ENCODE measurements around the gene GEMIN4.
"Not testable (repeated sequence)": the region's sequence is repeated elsewhere in the genome, so short reads cannot be mapped to it uniquely, and the experiment has no call there.

Gene GEMIN4

DNA sequence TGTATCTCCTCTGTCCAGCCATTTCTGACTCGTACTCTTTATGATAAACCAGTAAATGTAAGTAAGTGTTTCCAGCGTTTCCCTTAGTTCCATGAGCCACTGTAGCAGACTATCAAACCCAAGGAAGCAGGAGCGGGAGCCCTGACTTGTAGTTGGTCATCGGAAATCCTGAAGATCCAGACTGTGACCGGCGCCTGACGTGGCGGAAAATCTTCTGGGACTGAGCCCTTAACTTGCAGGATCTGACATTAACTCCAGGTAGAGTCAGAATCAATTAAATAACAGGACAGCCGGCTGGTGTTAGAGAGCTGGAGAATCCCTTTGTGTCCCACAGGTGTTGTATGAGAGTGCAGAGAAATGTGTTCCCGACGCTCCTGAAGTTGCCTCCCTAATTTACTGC is 26.0 kb upstream of the GEMIN4 start:
- no peak for DNase-seq (ENCODE audit: low spot score)

DNA sequence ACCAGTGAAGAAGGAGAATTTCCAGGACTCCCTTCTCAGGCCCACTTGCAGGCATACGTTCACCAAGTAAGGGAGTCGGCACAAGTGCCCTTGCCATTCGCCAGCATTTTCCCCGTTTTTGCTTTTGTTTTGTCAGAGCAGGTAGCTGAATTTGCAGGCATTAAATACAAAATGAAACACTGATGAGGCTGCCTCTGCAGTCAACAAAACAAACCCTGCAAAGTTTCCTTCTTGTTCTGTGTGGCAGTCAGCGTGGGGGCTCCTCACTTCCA is 22.2 kb upstream of the GEMIN4 start:
- DNase-seq (ENCODE audit: low spot score), result no peak

DNA sequence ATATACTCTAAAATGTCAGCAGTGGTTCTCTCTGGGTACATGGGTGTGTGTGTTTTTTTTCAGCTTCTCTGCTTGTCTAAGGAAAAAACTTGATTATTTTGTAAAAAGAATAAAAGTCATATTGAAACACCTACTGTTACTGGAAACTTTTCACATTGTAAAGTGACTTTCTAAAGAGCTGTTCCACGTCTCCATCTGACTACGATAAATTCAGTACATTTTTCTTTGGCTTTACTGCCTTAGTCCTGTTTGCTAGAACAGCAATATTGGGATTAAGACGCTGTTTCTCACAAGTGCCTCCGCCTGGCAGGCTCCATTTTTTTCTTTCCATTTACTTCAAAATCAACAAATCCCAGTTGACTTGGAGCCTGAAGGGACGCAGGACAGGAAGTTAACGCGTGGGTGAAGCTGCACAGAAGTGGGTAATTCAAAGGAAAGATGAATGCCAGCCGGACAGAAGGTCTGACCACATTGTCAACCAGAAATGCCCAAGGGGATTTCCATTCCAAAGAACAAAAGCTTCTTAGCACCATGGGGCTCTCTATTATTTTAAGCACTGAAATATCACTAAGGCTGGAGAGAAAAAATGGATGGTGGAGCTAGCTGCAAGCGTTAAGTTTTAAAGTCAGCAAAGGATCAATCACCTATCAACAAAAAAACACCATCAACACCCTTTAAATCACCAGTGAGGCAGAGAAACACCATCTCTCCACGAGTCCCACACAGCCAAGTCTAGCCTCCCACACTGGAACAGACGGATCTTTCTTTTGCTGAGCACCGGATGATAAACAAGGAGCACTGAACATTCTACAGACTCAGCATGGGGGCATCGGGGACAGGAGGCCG is 21.6 kb upstream of the GEMIN4 start:
- DNase-seq (ENCODE audit: low spot score), result no peak

DNA sequence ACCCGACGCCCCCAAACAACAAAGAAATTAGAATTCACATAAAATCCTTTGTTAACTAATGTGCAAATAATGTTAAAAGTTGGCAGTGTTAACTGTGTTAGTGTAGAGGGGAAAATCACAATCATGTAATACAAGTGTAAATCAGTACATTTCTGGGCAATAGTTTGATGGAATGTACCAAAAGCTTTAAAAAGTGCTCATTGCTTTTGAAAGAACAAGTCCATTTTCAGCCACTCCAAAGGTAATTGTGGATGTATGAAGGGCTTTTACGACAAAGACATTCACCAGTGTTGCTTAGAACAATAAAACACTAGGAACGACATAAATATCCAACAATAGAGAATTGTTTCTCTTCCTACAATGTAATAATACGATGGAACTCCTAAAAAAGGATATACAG is 21.0 kb upstream of the GEMIN4 start:
- DNase-seq (ENCODE audit: low spot score), result no peak

DNA sequence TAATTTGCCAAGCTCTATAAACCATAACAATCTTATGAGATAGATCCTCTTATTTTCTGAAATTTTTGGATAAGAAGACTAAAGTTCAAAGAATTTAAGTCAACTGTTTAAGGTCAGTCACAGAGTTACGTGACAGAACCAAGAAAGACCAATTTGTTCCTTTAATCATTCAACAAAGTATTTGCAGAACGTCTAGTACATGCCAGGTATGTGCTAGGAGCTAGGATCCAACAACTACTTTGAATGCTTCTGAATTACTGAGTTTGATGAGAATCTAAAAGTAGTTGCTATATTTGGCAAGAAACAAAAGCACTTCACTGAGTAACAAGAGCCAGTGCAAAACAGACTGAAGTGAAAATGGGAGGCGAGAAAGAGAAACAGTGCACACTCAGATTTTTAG is 15.0 kb upstream of the GEMIN4 start:
- DNase-seq (ENCODE audit: low spot score), result no peak

DNA sequence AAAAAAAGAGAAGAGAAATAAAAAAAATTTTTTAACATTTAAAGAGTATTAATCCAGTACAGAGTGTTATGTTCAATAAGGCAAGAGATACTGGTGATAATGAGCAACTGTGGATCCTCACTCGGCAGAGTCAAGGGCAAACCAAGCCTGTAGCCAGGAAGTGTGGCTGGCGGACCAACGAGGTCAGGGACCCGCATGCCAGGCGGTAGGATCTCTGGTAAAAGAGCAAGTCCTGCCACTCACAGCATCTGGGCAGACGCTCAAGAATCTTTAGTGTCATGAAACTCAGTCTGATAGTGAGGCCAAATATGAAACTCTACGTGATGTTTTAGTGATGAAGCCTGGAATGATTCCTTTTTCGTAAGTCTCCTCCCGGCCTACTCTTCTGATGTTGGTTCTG is 8.3 kb upstream of the GEMIN4 start:
- DNase-seq (ENCODE audit: low spot score), result no peak

DNA sequence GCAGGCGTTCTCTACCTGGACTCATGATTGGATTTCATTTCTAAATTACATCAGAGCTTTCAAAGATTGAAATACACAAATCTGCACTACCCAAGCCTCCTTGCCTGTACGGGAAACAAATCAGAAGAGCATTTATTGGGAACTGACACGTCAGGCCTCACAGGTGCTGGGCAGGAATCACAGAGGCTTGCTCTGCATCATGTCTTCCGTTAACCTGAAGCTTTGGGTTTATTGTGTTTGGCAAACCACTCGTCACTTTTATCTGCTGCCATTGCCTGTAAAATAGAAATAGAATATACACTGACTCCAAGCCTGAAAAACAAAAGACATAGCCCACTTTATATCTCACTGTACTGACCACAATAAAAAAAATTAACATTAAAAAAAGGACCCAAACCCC is 7.9 kb upstream of the GEMIN4 start:
- DNase-seq (ENCODE audit: low spot score), result no peak

DNA sequence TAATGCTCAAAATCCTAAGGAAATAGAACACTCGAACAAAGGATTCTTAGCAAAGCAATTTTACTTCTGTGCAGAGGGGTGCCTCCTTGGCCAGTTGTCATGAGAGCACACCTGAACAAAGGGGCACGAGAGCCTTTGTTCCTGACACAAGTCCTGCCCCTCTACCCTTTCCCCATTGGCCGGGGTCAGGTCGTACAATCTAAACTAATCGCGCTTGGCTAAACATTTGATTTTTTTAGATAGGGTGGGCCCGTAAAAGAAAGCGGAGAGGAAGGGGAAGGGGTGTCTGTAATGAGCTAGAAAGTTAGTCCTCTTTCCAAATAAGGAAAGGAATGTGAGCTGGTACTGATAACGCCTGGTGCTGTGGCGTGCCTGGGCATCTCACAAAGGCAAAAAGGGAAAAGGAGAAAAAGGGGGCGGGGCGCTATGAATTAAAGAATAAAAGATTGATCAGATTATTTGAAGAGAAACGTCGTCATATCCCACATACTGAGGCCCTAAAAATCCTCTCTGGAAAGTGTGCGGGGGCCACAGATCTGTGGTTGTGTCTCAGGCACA is 4.0 kb upstream of the GEMIN4 start:
- DNase-seq (ENCODE audit: low spot score), result not testable (repeated sequence)

DNA sequence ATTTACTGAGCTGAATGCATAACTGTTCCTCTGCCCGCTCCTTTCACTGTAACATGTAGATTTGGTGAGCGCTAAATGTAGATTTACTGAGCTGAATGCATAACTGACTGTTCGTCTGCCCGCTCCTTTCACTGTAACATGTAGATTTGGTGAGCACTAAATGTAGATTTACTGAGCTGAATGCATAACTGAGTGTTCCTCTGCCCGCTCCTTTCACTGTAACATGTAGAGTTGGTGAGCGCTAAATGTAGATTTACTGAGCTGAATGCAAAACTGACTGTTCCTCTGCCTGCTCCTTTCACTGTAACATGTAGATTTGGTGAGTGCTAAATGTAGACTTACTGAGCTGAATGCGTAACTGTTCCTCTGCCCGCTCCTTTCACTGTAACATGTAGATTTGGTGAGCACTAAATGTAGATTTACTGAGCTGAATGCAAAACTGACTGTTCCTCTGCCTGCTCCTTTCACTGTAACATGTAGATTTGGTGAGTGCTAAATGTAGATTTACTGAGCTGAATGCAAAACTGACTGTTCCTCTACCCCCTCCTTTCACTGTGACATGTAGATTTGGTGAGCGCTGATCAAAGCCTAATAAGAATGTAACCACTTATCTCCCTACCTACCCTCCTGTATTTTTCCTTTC is 3.4 kb upstream of the GEMIN4 start:
- DNase-seq (ENCODE audit: low spot score), result not testable (repeated sequence)

DNA sequence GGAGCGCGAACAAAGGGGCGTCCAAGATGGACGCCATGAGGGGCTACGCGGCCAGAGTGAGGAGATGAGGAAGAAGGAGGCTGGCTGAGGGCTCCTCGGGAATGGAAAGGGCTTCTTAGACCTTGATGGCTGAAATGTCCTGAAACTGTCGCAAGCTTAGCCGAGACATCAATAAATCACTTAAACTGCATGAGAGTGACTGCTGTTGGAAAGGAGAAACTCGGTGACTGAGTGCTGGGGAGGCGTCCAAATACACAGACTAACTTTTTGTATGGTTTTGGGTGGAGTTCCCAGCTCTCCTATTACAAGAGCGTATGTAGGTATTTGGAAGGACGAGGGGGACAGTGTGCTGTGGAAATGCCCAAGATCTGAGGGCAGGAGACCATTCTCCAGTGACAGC is 1.4 kb upstream of the GEMIN4 start:
- DNase-seq (ENCODE audit: low spot score), result no peak

DNA sequence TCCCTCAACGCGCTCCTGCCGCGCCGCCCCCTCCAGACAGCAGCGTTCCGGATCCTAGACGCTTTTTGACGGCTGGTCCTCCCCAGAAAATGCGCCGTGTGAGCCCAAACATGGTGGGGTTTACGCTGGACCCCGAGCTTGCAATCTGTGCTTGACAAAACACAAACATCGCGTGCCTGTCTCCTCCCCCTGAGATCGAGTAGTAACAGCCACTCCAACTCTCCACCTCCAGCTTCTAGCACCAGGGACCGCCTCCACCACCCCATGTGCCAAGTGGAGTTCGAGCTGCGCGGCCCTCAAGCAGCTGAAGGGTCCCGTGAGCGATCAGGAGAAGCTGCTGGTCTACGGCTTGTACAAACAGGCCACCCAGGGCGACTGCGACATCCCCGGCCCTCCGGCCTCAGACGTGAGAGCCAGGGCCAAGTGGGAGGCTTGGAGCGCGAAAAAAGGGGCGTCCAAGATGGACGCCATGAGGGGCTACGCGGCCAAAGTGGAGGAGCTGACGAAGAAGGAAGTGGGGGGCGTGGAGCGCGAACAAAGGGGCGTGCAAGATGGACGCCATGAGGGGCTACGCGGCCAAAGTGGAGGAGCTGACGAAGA is 656 bp upstream of the GEMIN4 start:
- DNase-seq (ENCODE audit: low spot score), result peak; percentile 65

DNA sequence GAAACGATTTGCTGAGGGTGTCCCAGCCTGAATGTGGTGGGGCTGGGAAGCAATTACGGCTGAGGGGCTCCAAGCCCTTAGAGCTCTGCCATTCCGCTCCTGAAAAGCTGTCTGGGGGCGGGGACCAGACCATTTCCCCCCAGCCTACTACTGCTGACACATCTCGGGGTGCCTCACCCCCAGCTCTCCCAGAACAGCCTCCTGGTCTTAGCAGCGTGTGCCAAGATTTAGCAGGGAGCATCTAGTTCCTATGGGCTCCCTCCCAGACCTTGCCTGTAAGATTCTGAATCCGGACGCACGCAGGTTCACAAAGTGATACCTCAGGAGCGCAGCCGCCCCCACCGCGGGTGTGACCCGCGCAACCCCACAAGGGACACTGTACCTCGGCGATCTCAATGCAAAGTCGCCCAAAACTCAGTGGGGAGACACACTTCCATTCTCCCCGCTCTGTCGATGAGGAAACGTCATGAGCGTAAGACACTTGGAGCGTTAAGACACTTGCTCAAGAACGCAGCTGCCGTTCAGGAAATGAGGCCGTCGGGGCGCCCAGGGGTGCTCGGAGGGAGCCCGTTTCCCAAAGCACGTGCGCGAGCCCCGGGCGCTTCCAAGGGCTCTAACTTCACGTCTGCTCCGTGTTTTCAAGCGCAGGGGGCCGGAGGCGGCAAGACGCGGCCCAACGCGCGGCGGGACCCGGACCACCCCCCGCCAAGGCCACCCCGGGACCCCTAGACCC is 629 bp downstream of the GEMIN4 start:
- DNase-seq (ENCODE audit: low spot score), result peak; percentile 49

DNA sequence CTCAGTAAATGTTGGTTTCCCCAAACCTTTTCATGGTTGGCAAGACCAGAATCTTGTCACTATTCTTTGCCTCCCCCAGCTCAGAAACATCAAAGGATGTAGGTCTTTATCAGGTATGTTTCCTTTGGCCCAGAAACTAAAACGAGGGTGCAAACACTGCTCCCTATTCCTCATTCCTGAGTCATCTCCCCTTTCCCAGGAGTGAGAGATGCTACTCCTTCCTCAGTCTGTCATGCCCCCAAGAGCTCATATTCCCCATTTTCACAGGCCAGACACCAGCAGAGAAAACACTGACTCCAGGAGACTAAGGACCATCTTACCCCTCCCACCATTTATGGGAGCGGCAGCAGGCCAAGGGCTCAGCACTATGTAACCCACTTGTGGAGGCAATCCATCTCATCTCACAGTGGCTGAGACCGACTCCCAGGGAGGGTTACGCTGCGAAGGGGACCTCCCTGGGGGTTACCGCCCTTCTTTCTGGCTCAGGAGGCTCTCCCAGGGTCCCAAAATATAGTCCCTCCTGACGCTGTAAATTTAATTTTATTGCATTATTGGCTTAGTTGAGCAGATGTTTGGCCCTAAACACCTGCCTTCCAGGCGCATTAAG is 1.5 kb downstream of the GEMIN4 start:
- DNase-seq (ENCODE audit: low spot score), result no peak

DNA sequence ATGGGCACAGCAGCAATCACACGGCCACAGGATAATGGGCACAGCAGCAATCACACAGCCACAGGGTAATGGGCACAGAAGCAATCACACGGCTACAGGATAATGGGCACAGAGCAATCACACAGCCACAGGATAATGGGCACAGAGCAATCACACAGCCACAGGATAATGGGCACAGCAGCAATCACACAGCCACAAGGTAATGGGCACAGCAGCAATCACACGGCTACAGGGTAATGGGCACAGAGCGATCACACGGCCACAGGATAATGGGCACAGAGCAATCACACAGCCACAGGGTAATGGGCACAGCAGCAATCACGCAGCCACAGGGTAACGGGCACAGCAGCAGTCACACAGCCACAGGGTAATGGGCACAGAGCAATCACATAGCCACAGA is 2.7 kb downstream of the GEMIN4 start:
- DNase-seq (ENCODE audit: low spot score), result not testable (repeated sequence)

DNA sequence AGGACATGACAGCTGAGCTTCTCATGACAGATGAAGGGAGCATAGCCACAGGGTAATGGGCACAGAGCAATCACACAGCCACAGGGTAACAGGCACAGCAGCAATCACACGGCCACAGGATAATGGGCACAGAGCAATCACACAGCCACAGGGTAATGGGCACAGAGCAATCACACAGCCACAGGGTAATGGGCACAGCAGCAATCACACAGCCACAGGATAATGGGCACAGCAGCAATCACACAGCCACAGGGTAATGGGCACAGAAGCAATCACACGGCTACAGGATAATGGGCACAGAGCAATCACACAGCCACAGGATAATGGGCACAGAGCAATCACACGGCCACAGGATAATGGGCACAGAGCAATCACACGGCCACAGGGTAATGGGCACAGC is 3.5 kb downstream of the GEMIN4 start:
- not testable (repeated sequence) for DNase-seq (ENCODE audit: low spot score)

DNA sequence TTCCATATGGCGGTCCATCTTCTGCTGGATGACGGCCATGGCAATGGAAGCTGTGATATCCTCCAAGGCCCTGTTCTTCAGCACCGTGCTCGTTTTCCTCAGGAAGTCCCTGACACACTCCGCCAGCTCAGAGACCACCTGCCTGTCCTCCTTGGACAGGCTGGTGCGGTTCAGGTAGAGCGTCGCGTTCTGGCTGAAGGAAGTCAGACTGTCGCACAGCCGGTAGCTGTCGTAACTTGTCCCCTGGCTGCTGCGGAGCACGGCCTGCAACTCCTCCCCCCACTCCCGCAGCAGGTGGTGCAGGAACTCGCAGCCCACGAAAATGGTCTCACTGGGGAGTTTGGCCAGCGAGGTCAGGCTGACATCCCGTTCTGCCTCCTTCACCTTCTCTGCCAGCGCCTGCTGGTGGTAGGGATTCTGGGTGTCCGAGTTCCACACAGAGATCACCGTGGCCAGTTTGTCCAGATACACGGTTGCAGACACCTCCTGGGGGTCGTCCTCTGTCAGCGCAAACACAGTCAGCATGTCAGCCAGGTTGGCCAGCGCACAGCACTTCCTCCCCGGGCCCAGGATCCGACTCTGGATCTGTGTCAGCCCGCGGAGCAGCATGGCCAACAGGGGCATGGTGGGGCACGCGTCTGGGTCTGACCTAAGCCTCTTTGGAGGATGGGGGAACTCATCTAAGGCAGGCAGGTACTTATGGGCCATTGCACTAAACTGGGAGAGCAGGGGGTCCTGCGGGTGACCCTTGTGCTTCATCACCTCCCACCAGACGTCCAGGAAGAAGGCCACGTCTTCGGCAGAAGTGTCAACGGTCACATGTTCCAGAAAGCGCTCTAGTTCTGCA is 5.1 kb downstream of the GEMIN4 start:
- no peak for DNase-seq (ENCODE audit: low spot score)

DNA sequence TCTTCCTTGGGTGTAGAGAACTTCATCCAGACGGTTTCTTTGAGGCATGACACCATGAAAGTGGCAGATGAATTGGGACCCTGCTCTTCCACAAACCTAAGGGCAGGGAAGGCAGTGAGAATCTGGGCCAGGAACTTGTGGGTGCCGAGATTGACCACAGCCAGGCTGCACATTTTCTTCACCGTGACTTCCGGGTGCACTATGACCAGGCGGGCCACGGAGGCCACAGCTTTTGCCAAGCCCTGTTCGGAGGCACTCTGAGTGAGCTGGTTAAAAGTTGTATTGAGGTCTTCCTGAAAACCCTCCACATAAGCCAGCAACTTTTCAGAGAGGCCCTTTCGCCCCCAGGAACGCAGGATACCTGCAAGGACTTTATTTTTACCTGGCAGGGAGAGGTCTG is 5.9 kb downstream of the GEMIN4 start:
- no peak for DNase-seq (ENCODE audit: low spot score)

DNA sequence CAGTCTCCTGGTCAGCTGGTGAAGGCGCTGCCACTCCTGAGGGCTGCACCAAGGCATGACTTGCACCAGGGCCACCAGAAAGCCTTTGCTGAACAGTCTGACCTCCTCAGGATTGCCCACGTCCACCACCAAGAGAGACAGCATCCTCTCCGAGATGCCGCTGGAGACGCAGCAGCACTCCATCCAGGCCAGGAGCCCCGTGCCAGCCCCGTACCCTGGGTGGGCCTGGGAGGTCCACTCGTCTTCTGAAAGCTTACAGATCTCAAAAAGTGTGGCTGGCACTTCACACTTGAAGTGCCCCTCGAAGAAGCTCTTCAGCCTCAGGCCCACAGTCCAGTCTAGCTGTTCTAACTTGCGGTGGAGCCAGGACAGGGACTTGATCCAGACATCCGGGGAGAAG is 6.7 kb downstream of the GEMIN4 start:
- DNase-seq (ENCODE audit: low spot score), result no peak

DNA sequence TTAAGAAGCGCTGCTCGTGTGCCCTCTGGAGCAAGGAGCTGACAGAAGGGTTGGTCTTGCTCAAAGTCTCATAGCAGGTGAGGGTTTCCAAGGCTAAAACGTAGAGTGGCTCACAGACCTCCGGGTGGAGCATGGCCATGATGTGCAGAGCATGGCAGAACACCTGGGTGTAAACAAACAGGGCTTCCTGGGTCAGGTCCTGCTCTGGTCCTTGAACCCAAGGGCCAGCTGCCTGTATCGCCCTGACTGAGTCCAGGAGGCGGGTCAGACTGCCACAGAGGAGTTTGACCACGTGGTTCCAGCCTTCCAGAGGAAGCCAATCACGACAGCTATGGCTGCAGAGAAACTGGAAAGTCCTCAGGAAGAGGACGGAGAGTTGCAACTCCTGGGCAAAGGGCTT is 7.1 kb downstream of the GEMIN4 start:
- no peak for DNase-seq (ENCODE audit: low spot score)

DNA sequence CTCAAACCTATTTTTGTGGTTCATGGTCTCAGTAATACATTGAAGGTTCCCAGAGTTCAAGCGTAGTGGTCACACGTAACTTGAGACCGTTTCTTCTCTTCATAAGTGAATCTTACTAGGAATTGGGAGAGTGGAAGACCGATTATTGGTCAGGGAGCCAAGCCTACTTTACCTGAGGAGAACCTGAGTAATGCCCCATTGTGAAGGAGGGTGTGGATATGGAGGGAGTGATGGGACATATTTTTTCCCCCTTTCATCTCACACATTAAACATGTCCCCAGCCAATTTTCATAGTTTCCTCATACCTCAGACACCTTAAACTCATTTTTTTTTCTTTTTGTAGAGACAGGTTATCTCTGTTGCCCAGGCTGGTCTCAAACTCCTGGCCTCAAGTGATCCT is 8.9 kb downstream of the GEMIN4 start:
- no peak for DNase-seq (ENCODE audit: low spot score)

DNA sequence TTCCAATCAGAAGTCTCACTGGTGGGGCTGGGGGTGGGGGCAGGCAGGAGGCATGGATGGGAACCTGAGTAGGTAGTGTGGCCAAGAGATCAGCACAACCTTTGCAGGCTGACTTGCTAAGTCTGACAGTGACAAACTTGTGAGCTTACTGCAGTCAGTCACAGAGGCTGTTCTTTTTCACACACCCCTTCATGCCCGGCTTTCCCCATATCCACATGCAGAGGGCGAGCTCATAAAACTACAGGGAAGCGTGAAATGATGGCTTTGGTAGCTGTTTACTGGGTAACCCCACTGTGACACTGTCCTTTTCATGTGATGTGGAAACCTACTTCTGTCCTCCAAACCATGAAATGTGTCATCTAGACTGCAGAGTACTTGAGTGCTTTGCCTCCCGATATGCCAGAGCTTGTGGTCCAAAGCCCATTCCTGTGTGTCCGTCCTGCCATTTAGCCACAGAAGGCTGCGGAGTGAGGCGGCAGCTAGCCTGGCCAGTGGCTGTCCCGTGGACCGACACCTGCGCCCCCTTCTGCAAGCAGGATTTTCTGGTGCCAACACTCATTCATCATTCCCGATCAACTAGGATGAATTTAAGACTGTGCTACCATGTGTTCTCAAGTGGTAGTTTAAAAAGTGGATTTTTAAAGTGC is 9.8 kb downstream of the GEMIN4 start:
- DNase-seq (ENCODE audit: low spot score), result no peak

All from AG08395 (cell line).